ENCODE results near the gene ACCS.

DNA sequence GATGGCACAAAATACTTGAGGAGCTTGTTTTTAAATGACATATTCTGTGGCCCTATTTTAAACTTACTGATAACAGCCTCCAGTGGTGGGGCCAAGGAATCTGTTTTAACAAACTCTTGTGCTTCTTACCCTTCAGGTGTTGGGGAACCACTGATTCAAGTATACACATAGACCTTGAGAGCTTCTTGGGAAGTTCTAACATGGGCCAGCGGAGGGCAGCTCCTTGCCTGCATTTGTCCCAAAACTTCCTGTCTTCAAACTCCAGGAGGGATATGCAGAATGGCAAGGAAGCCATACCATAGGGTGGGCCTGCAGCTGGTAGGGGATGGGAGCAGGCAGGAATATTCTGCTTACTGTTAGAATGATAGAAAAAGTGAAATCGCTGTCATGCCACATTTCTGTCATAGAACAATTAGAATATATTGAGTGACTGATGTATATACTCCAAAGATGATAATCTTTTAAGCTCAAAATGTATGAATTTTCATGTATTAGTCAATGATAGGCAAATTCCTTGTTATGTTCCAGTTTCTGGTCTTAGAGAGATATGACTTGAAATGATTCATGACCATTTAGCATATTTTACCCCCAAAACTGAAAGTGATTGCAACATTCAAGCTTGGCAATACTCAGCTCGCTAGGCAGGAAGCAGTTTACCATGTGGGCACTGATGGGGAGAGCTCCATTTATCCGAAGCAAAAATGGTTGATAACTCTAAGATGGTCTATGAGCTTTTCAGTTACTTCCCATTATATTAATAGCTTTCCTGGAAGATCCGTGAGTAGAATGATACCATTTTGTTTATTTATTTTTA is 38.6 kb downstream of the ACCS start:
- TF ChIP-seq, protein P1, sequence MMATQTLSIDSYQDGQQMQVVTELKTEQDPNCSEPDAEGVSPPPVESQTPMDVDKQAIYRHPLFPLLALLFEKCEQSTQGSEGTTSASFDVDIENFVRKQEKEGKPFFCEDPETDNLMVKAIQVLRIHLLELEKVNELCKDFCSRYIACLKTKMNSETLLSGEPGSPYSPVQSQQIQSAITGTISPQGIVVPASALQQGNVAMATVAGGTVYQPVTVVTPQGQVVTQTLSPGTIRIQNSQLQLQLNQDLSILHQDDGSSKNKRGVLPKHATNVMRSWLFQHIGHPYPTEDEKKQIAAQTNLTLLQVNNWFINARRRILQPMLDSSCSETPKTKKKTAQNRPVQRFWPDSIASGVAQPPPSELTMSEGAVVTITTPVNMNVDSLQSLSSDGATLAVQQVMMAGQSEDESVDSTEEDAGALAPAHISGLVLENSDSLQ (IDR thresholded peaks at IDR 0.05) = no peak
- TF ChIP-seq FOXA1 (IDR thresholded peaks at IDR 0.05) (no peak), HDGF (IDR thresholded peaks at IDR 0.05; ENCODE audit: borderline replicate concordance) (no peak), BHLHE40 (IDR thresholded peaks at IDR 0.05; ENCODE audit: borderline replicate concordance) (no peak), ARNT (IDR thresholded peaks at IDR 0.05) (no peak), SP1 (IDR thresholded peaks at IDR 0.05) (no peak), FOXM1 (IDR thresholded peaks at IDR 0.05; ENCODE audit: borderline replicate concordance) (no peak), TARDBP (IDR thresholded peaks at IDR 0.05) (no peak), ZNF384 (IDR thresholded peaks at IDR 0.05) (no peak), ELF4 (IDR thresholded peaks at IDR 0.05) (no peak), CTBP1 (IDR thresholded peaks at IDR 0.05; ENCODE audit: borderline replicate concordance) (no peak), SUZ12 (IDR thresholded peaks at IDR 0.05) (no peak)
